HT-29 (cell line): ENCODE data around the gene PP2D1. TPM values are rescaled to one million over a fixed set of nuclear protein-coding genes. Genes with fewer than 3 reads are reported as not detected.

Source experiments
- small RNA-seq: library from RNA; depleted of rRNA; stranded (forward); fragments of <200 nt; gene quantifications from one replicate; pipeline ENCODE3, GENCODE V24; 2014
- total RNA-seq: library from RNA; depleted of rRNA; stranded (reverse); fragments of >200 nt; shearing (Covaris generic); gene quantifications from 2 replicates; pipeline ENCODE4 v1.2.3, GENCODE V29; 2014; rRNA removed

PP2D1 gene
- total RNA-seq, 1 experiment from 2014 or later: not detected

Small RNAs within 50 kb of the gene (small RNA-seq; reads per million reads assigned to genes)
- gene RNU4-85P (2.5 reads per million, percentile 71 among the genes with 10 or more reads in this experiment), gene RPL39P18 (not detected)

Other genes with a start within 250 kb of the PP2D1 start
- gene EFHB, start 78.0 kb downstream of the PP2D1 start, total RNA-seq: not detected in 2 replicates
- 25.7 and 29.7 TPM in 2 replicates for gene RAB5A, start 65.2 kb downstream of the PP2D1 start, total RNA-seq
- gene KAT2B, start 28.2 kb upstream of the PP2D1 start, total RNA-seq: 1.5 and 1.7 TPM in 2 replicates
- 4.9 and 5.1 TPM in 2 replicates for gene SGO1, start 173.9 kb upstream of the PP2D1 start, total RNA-seq